Karpas-422 (cell line): ENCODE measurements around the gene KBTBD13. TPM values are rescaled to one million over a fixed set of nuclear protein-coding genes. Genes with fewer than 3 reads are reported as not detected.

Source experiments
- DNase-seq: peaks from one replicate; pipeline ENCODE4 v3.0.0-alpha.2; 2015
- H2AFZ ChIP-seq: fragments of 200-600 bp; sonication (generic); 2 replicates; pipeline ENCODE4 v1.6.1; 2014; ENCODE audit warnings: antibody characterized with exemption, low read length, mixed read lengths
- H3K27ac ChIP-seq: fragments of 200-600 bp; sonication (generic); 2 replicates; pipeline ENCODE4 v1.5.1; 2014; ENCODE audit warnings: mild to moderate bottlenecking, low read length, moderate library complexity
- H3K27me3 ChIP-seq: fragments of 200-600 bp; sonication (generic); 2 replicates; pipeline ENCODE4 v1.6.1; 2014; ENCODE audit warnings: low read length, mixed read lengths
- H3K36me3 ChIP-seq: fragments of 200-600 bp; sonication (generic); 2 replicates; pipeline ENCODE4 v1.6.1; 2014; ENCODE audit warnings: low read length, mixed read lengths; ENCODE audit not compliant: insufficient read depth
- H3K4me1 ChIP-seq: fragments of 200-600 bp; sonication (generic); 2 replicates; pipeline ENCODE4 v1.6.1; 2014; ENCODE audit warnings: mild to moderate bottlenecking, low read length, mixed read lengths
- H3K4me2 ChIP-seq: fragments of 200-600 bp; sonication (generic); 2 replicates; pipeline ENCODE4 v1.6.1; 2014; ENCODE audit warnings: low read length, low read depth, mild to moderate bottlenecking; ENCODE audit not compliant: poor library complexity, severe bottlenecking
- H3K4me3 ChIP-seq: fragments of 200-600 bp; sonication (generic); 2 replicates; pipeline ENCODE4 v1.5.1; 2014; ENCODE audit warnings: mild to moderate bottlenecking, antibody characterized with exemption, low read length, mixed read lengths
- H3K79me2 ChIP-seq: fragments of 200-600 bp; sonication (generic); 2 replicates; pipeline ENCODE4 v1.6.1; 2014; ENCODE audit warnings: mild to moderate bottlenecking, low read length, mixed read lengths
- H3K9ac ChIP-seq: fragments of 200-600 bp; sonication (generic); 2 replicates; pipeline ENCODE4 v1.6.0; 2014; ENCODE audit warnings: low read length
- H3K9me2 ChIP-seq: fragments of 200-600 bp; sonication (generic), shearing (Covaris generic); replicated peaks from 2 replicates; pipeline ENCODE4 v1.6.0; 2014; ENCODE audit warnings: mild to moderate bottlenecking, low read length, moderate library complexity; ENCODE audit not compliant: insufficient read depth
- H3K9me3 ChIP-seq: fragments of 300-700, 200-600 bp; sonication (generic); 2 replicates; pipeline ENCODE4 v1.6.1; 2014; ENCODE audit warnings: low read length, mixed read lengths
- H4K20me1 ChIP-seq: fragments of 200-600 bp; sonication (generic); 2 replicates; pipeline ENCODE4 v1.6.1; 2014; ENCODE audit warnings: mild to moderate bottlenecking, antibody characterized with exemption, low read length, low read depth; ENCODE audit not compliant: insufficient read depth
- total RNA-seq: library from RNA; depleted of rRNA; stranded (reverse); fragments of >200 nt; shearing (Covaris generic); gene quantifications from 2 replicates; pipeline ENCODE4 v1.2.3, GENCODE V29; 2014; ENCODE audit warnings: low replicate concordance

KBTBD13 gene
- total RNA-seq, 1 experiment from 2014 or later = not detected

- DNase-seq = no peak
- Histone ChIP-seq H2AFZ (no peak overlapping the region), H3K4me1 (no peaks in the 10 kb centered on the region), H3K79me2 (no peaks in the 10 kb centered on the region), H4K20me1 (no peaks in the 10 kb centered on the region), H3K9me2 (no peaks in the 10 kb centered on the region), H3K27me3 (no peaks in the 10 kb centered on the region), H3K9ac (no peak overlapping the region), H3K4me2 (no peak overlapping the region), H3K4me3 (no peak overlapping the region), H3K9me3 (no peaks in the 10 kb centered on the region), H3K36me3 (no peaks in the 10 kb centered on the region), H3K27ac (no peak overlapping the region)
Measured at GRCh38 chr15:65077981-65078352, 1.4 kb downstream of the KBTBD13 start.

DNA sequence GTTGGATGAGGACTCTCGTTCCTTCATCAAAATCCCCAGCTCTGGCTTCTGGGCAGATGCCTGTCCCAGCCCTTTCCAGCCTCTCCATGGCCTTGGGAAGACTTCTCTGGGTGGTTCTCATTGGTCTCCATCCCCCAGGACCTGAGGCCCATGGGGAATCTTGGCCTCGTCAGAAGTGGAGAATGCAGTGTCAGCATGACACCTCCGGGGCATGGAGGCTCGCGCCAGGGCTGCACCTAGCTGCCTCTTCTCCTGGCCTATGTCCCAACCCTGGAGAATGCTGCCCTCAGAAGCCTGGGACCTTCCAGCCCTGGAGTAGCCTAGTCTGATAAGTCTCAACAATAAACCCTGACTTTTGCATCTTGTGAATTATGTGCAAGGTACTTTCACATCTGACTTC, 3.0 kb downstream of the KBTBD13 start:
- no peaks in the 10 kb centered on the region for H3K36me3 ChIP-seq
- H2AFZ ChIP-seq = no peak overlapping the region
- no peaks in the 10 kb centered on the region for H3K9me3 ChIP-seq
- no peak overlapping the region for H3K9ac ChIP-seq
- H3K4me1 ChIP-seq = no peaks in the 10 kb centered on the region
- no peaks in the 10 kb centered on the region for H3K9me2 ChIP-seq
- DNase-seq = no peak
- no peak overlapping the region for H3K27ac ChIP-seq
- H4K20me1 ChIP-seq = no peaks in the 10 kb centered on the region
- no peak overlapping the region for H3K4me3 ChIP-seq
- H3K4me2 ChIP-seq = no peak overlapping the region
- no peaks in the 10 kb centered on the region for H3K79me2 ChIP-seq
- H3K27me3 ChIP-seq = no peaks in the 10 kb centered on the region

GRCh38 chr15:65081270-65081669, 4.7 kb downstream of the KBTBD13 start:
- H3K36me3 ChIP-seq = no peaks in the 10 kb centered on the region
- no peaks in the 10 kb centered on the region for H4K20me1 ChIP-seq
- no peaks in the 10 kb centered on the region for H3K9me3 ChIP-seq
- no peaks in the 10 kb centered on the region for H3K4me1 ChIP-seq
- no peak for DNase-seq
- no peak overlapping the region for H3K4me3 ChIP-seq
- H3K9ac ChIP-seq = no peak overlapping the region
- no peak overlapping the region for H2AFZ ChIP-seq
- no peak overlapping the region for H3K4me2 ChIP-seq
- no peak overlapping the region for H3K27ac ChIP-seq
- H3K9me2 ChIP-seq = no peaks in the 10 kb centered on the region
- H3K79me2 ChIP-seq = no peaks in the 10 kb centered on the region
- no peaks in the 10 kb centered on the region for H3K27me3 ChIP-seq

- Histone ChIP-seq H3K27ac (no peak overlapping the region), H3K4me1 (no peaks in the 10 kb centered on the region), H2AFZ (no peak overlapping the region), H3K27me3 (no peaks in the 10 kb centered on the region), H3K79me2 (no peaks in the 10 kb centered on the region), H3K4me2 (no peak overlapping the region), H4K20me1 (no peaks in the 10 kb centered on the region), H3K9me2 (no peaks in the 10 kb centered on the region), H3K9ac (no peak overlapping the region), H3K36me3 (no peaks in the 10 kb centered on the region), H3K9me3 (no peaks in the 10 kb centered on the region), H3K4me3 (no peak overlapping the region)
- DNase-seq = no peak
Measured at GRCh38 chr15:65081758-65082157, 5.2 kb downstream of the KBTBD13 start.

GRCh38 chr15:65082303-65082953, 5.9 kb downstream of the KBTBD13 start:
- H3K36me3 ChIP-seq = no peaks in the 10 kb centered on the region
- no peaks in the 10 kb centered on the region for H3K27me3 ChIP-seq
- no peak overlapping the region for H3K4me2 ChIP-seq
- H2AFZ ChIP-seq = no peak overlapping the region
- H3K4me1 ChIP-seq = no peaks in the 10 kb centered on the region
- no peak overlapping the region for H3K4me3 ChIP-seq
- H3K9me3 ChIP-seq = no peaks in the 10 kb centered on the region
- H3K9me2 ChIP-seq = no peaks in the 10 kb centered on the region
- no peak overlapping the region for H3K9ac ChIP-seq
- DNase-seq = no peak
- H3K79me2 ChIP-seq = no peaks in the 10 kb centered on the region
- no peak overlapping the region for H3K27ac ChIP-seq
- no peaks in the 10 kb centered on the region for H4K20me1 ChIP-seq

DNA sequence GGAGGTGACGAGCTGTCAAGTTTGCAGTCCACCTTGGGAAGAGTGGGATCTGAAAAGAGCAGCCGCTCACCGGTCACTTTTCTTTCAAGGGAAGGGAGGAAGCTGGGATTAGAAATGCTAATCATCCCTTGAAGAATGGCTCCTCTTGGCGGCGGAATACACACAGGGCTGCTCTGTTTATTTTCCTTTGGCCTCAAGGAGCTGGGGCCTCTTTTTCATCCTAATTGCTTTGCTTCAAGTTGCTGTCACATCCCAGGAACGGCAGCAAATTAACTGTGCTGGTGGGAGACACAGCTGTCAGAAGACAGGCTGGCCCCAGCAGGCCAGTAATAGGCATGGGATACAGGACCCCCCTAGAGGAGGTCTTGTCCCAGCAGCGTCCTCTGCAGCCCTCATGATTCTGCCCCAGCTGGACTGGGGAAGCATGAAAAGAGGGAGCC, 6.7 kb downstream of the KBTBD13 start:
- H3K4me2 ChIP-seq = no peak overlapping the region
- H3K36me3 ChIP-seq = no peaks in the 10 kb centered on the region
- no peak overlapping the region for H3K4me3 ChIP-seq
- H3K27me3 ChIP-seq = no peaks in the 10 kb centered on the region
- DNase-seq = no peak
- H2AFZ ChIP-seq = no peak overlapping the region
- no peaks in the 10 kb centered on the region for H3K79me2 ChIP-seq
- H3K9me2 ChIP-seq = no peaks in the 10 kb centered on the region
- no peaks in the 10 kb centered on the region for H3K9me3 ChIP-seq
- H3K9ac ChIP-seq = no peak overlapping the region
- no peaks in the 10 kb centered on the region for H4K20me1 ChIP-seq
- no peak overlapping the region for H3K27ac ChIP-seq
- H3K4me1 ChIP-seq = no peaks in the 10 kb centered on the region

DNA sequence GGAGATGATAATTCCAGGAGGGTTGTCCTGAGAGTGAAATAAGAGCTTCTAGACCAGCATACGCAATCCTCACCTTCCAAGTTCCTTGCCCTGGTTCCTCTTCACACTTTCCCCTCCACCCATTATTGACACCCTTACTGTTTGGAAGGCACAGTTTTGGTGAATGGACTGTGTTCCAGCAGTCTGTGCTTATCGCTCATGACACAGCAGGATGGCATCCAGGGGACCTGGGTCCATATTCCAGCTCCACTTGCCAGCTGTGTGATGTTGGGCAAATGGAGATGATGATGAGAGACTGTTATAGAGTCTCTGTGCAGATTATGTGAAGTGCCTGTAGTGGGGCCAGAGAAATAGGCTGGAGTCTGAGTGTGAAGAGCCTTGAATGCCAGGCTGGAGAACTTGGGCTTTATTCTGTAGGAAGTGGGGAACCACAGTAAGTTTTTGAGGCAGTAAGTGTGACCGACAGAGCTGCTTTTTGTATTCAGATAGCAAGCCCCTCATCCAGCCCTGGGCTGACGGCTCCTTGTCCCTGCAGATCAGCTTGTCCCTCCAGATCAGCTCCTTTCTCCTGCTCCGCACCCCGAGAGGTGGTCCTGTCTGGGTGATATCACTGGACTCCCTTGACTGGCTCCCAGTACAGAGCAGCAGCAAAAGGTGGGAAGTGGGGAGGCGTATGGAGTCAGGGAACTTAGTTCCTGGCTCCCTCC, 8.1 kb downstream of the KBTBD13 start:
- H3K36me3 ChIP-seq = no peaks in the 10 kb centered on the region
- H3K79me2 ChIP-seq = no peaks in the 10 kb centered on the region
- H3K4me2 ChIP-seq = no peak overlapping the region
- no peak overlapping the region for H3K27ac ChIP-seq
- no peak overlapping the region for H3K9ac ChIP-seq
- no peaks in the 10 kb centered on the region for H3K9me2 ChIP-seq
- H3K4me3 ChIP-seq = no peak overlapping the region
- H3K9me3 ChIP-seq = no peaks in the 10 kb centered on the region
- H2AFZ ChIP-seq = no peak overlapping the region
- no peaks in the 10 kb centered on the region for H4K20me1 ChIP-seq
- DNase-seq = no peak
- no peaks in the 10 kb centered on the region for H3K27me3 ChIP-seq
- H3K4me1 ChIP-seq = no peaks in the 10 kb centered on the region

DNA sequence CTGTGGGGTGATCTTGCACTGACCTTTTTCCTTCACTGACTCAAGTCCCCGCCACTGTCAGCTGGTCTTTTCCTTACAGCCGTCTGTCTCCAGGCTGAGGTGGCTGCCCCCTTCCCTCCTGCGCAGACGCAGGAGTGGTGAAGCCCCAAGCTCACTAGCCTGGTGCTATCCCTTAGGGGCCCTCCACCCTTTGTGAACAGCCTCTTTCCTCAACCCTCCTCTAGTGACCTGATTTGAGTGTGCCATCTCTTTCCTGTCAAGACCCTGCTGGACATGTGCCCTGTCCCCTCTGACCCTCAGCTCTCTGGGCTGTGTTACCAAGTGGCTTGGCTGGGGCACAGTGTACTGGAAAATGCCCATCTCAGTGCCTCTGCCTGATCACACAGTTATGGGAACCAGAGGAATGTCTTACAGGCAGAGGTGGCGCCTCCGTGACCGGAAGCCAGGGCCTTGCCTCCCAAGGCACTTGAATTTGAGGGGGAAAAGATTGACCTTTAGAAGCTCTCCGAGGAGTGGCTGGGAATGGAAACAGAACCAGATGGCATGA, 8.7 kb downstream of the KBTBD13 start:
- Histone ChIP-seq H3K4me1 (no peaks in the 10 kb centered on the region), H4K20me1 (no peaks in the 10 kb centered on the region), H3K4me2 (no peak overlapping the region), H3K79me2 (no peaks in the 10 kb centered on the region), H3K4me3 (no peak overlapping the region), H3K9me3 (no peaks in the 10 kb centered on the region), H2AFZ (no peak overlapping the region), H3K9ac (no peak overlapping the region), H3K27me3 (no peaks in the 10 kb centered on the region), H3K27ac (no peak overlapping the region), H3K36me3 (no peaks in the 10 kb centered on the region), H3K9me2 (no peaks in the 10 kb centered on the region)
- DNase-seq = no peak
